ENCODE data around the gene SYNDIG1.
"Not testable (repeated sequence)": the region's sequence is repeated elsewhere in the genome, so short reads cannot be mapped to it uniquely, and the experiment has no call there.

The SYNDIG1 gene

DNA sequence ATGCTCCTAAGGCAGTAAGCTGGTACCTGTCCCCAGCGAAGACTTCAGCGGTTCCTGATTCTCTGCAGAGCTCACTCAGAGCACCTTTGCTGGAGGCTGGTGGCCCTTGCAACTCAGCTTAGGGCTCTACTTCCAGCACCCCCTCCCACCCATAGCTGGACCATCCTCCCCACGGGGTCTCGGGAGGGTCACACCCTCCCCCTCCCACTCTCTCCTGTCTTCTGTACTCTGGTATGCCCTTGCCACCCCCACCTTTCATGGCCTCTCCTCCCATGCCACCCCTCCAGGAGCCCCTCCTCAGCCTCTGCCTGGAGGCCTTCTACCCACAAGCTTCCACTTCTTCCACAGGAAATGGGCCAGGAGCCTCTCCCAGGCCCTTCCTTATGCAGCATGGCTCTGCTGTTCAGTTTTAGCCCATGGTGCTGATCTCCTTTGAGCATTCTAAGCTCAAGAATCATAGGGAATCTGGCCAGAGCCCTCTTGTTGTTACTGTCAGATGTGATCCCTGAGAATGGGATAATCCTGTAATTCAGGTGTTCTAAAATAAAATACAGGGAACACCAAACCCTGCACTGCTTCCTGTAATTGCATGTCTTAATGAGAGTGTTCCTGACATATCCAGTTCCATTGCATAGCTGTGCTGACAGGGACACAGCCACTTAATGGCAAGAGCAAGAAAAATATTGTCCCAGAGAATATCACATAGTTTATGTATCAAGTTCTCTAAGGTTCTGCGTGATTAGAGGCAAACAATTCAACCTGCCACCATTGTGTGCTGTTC lies 142.1 kb downstream of the SYNDIG1 start:
- DNase-seq (ENCODE audit: low spot score): no peak

DNA sequence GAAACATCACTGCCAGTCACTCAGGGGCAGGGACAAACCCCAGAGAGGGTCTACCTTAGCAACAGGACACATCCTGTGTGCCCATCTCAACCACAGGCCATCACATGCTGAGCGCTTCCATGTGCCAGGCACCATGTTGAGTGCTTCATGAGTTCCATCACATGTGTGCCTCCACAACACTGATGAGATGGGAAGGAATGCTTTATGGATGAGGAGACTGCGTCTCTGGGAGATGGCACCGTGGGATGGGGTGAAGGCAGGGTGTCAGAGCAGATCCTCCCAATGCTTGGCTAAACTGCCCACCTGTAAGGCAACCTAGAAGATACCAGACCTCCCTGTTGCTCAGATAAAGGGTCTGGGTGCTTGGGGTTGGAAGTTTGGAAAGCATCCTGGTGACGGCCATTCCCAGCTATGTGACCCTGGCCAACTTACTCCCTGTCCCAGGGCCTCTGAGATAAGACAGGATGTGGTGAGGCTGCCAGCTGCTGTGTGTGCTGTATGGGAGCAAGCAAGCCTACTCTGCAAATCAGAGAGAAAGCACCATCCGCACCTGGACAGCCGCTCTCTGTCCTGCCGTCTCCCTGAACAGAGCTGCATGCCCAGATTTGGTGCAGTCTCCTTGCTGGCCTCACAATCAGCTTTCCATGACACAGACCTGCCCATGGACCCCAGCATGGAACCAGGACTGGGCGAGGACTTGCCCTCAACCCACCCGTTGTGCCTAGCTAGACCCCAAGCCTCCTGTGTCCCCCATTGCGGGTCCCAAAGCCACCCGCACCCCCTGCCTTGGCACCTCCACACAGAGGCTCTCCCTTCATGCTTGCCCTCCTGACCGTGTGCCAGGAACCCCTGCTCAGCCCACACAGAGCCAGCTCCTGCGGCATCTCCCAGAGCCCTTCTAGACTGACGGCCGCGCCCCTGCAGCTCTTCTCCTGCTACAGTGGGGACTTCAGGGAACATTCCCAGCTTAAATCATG lies 143.7 kb downstream of the SYNDIG1 start:
- no peak for DNase-seq (ENCODE audit: low spot score)

DNA sequence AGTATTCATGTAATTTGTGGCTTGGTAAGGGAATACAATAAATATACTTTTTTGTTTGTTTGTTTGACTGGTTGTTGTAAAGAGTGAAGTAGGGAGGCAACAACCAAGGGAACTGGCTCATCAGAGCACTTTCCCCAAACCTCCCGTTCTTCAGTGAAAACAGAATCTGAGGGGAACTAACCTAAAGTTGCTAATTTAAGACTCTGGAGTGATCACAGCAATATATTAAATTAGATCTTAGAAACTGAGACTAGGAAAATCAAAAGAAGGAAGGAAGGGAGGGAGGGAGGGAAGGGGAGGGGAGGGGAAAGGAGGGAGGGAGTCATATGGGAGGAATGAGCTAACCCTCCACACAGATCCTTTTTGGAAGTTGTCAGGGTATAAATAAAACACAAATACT lies 144.9 kb downstream of the SYNDIG1 start:
- no peak for DNase-seq (ENCODE audit: low spot score)

DNA sequence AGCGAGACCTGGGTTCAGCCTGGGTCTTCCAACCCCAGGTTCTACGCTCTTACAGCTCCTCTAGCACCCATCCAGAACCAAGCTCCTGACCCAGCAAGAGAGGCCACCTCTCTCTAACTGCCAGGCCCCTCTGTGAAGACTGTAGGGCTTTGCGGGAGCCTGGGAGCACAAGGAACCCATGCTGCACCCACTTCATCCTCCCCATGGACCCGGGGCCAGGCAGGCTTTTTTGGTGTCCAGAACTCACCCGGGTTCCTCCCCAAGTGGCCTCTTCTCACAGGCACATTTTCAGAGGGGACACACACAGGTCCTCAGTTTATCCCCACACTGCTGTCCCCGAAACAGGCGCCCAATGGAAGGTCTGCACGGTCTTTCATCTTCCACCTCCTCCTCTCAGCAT lies 145.9 kb downstream of the SYNDIG1 start:
- no peak for DNase-seq (ENCODE audit: low spot score)

DNA sequence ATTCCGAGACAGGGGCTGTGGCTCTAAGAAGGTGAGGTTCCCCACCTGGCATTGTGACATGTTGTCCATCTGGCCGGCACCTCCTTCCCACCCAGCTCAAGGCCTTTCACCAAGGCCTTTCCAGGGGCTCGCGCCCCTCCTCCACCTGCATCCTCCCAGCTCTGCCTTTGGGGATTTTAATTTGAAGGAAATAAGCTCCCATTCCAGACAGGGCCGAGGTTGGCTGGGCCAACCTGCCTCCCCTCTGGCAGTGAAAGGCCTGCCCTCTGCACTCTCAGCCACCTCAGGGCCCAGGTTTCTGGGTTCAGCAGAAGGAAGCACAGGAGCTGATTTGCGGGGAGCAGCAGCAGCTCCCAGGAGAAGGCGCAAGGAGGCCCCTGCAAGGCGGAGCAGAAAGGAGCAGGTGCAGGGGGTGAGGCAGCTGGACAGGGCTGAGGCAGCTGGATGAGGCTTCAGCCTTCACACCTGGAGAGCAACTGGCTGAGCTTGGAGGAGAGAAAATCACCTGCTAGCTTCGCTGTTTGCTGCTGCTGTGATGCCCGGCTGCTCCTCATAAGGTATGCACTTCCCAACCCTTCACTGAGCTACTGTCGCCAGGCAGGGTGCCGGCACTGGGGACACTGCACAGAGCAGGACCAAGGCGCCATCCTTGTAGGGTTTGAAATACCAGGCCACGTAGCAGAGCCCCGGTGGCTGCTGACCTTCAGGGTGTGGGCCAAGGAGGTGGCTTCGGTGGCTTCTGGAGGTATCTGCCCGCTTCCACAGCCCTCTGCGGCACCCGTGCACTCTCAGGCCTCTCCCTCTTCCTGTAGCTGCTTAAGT lies 147.0 kb downstream of the SYNDIG1 start:
- DNase-seq (ENCODE audit: low spot score): no peak

DNA sequence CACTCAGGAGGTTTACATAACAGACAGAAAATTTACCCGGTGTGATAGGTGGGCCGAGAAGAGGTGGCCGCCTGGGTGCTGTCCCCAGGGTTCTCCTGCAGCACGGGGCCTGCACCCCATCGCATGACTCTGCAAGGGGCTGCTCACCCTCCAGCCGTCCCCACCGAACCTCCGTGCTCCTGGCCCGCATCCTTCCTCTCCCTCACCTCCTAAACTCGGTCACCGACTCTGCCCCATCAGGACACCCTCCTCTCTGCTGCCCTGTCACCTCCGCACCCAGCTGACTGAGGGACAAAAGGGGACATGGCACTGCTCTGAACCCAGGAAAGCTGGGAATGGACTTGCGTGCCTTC lies 147.6 kb downstream of the SYNDIG1 start:
- DNase-seq (ENCODE audit: low spot score): no peak

DNA sequence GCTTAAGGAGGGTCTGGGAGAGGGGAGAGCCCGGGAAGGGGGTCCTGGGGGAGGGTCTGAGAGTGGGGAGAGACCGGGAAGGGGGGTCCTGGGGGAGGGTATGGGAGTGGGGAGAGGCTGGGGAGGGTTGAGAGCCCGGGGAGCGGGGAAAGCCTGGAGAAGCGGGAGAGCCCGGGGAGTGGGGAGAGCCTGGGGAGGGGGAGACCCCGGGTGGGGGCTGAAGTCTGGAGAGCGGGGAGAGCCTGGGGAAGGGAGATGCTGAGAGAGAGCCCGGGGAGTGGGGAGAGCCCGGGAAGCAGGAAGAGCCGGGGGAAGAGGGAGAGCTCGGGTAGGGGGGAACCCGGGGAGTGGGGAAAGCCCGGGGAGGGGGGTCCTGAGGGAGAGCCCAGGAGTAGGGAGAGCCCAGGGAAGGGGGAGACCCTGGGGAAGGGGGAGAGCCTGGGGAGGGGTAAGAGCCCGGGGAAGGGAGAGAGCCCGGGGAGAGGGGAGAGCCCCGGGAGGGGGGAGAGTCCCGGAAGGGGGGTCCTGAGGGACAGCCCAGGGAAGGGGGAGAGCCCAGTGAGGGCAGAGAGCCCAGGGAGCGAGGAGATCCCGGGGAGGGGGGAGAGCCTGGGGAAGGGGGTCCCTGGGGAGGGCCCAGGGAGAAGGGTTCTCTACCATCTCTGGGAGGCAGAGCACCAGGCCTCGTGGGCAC lies 148.5 kb downstream of the SYNDIG1 start:
- no peak for DNase-seq (ENCODE audit: low spot score)

DNA sequence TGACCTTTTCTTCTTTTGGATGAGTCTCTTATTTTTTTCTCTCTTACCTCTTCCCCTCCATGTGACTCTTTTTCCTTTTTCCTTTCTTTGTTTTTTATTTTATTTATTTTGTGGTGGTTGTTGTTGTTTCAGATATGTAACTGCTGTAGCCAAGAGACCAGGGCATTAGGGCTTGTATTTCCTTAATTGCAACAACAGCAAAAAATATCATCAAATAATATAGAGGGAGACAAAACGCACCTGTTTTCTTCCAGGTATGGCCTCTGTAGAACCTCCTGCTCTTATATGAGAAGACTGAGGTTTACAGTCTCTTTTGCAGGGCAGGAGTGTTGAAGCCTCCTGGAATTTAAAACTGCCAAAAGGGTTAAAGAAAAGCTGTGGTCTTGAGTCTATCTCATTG lies 149.3 kb downstream of the SYNDIG1 start:
- no peak for DNase-seq (ENCODE audit: low spot score)

DNA sequence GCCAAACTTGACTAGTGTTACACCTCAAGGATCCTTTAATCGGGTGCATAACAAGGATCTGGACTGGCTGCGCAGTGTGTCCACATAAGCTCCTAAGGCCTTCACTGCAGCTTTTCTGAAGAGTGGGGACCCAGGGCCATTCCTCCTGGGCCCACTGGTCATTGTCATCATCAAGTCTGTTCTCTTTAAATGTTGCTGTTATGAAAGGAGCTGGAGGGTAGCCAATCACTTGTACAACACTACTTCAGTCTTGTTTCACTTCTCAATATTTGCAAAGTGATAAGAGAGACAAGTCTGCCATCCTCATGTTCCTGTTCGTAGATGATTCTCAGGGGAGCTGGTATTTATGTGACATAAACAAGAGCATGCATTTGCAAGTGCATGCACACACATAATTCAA lies 149.8 kb downstream of the SYNDIG1 start:
- no peak for DNase-seq (ENCODE audit: low spot score)

DNA sequence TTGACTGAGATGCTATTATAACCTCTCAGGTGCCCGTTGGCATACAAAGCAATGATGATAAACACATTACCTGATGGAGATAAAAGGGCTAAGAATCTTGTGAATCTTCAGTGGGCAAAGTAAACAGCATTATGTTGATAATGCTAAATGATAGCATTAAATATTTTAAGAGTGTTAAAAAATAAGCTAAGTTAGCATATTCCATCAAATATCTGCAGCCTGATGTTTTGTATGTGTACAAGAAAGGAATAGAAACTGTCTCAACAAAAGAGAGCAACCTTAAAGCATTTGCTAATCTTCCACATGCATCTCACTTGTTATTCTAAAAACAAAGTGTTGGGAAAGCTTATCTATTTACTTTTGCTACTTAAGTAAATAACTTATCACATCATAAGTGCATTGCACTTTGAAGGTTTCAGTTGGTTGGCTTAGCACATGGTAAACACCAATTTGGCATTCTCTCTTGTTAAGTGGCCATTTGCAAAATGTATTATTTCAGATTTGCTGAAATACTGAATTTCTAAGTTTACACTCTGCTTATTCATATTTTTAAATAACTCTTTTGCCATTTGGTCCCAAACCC lies 151.6 kb downstream of the SYNDIG1 start:
- no peak for DNase-seq (ENCODE audit: low spot score)

DNA sequence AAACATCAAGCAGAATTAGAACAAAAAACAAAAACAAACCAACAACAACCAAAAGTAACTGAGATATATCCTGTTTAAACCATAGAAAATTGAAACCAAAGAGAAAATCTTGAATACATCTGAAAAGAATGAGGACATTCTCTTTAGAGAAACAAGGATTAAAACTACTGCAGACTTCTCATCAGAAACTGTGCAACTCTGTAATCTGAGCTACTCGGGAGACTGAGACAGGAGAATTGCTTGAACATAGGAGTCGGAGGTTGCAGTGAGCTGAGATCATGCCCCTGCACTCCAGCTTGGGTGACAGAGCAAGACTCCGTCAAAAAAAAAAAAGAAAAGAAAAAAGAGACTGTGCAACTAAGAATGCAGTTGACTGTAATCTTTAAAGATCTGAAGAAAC lies 153.4 kb downstream of the SYNDIG1 start:
- no peak for DNase-seq (ENCODE audit: low spot score)

DNA sequence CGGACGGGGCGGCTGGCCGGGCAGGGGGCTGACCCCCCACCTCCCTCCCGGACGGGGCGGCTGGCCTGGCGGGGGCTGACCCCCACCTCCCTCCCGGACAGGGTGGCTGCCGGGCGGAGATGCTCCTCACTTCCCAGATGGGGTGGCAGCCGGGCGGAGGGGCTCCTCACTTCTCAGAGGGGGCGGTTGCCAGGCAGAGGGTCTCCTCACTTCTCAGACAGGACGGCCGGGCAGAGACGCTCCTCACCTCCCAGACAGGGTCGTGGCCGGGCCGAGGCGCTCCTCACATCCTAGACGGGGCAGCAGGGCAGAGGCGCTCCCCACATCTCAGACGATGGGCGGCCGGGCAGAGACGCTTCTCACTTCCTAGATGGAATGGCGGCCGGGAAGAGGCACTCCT lies 156.7 kb downstream of the SYNDIG1 start:
- DNase-seq (ENCODE audit: low spot score): not testable (repeated sequence)

DNA sequence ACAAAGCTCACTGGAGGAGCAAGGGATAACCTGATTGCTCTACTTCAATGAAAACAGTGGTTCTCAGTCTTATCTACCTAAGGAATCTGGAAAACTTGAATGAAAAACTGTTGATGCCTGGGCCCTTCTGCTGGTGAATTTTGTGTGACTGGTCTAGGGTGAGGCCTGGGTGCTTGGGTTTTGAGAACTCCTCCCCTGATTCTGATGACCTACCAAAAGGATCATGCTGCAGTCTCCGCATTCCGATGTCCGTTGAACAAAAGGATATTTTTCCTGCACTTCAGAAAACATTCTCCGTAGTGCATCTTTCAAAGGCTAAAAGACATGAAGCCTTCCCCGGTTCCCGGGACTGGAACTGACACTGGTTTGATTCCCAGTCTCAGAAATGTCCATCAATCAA lies 157.9 kb downstream of the SYNDIG1 start:
- no peak for DNase-seq (ENCODE audit: low spot score)

DNA sequence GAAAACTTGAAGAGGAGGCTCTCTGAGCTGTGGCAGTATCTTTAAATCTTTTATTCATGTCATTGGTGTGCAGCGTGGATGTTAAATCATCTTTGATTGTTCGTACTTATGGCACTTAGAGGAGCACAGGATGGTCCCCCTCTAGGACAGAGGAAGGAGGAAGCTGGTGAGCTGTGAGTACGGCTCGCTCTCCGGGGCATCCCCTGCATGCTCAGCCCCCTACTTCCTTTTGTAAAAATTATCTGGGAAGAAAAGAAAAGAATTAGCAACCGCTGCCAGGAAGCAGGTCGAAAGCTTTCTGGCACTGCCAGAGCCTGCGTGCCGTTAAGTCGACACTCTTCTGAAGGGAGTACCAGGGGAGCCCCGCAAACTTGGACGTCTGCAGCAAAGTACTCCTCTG lies 158.5 kb downstream of the SYNDIG1 start:
- DNase-seq (ENCODE audit: low spot score): no peak

DNA sequence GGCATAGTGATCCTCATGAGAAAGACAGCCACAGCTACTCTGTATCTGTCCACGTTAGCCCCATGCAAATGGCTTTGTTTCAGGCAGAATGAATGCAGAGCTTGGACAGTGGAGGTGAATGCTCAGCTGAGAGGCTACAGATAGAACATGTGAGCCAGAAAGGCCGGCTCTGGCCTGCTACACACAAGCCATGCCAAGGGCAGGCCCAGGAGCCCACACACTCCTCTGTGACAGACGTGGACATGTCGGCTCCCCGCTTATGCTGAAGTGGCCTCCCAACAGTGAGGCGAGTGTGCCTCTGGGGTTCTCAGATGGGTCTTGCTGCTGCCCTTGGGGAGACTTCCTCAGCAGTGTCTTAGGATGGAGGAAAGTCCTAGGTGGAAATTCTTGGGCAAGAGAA lies 159.6 kb downstream of the SYNDIG1 start:
- no peak for DNase-seq (ENCODE audit: low spot score)

DNA sequence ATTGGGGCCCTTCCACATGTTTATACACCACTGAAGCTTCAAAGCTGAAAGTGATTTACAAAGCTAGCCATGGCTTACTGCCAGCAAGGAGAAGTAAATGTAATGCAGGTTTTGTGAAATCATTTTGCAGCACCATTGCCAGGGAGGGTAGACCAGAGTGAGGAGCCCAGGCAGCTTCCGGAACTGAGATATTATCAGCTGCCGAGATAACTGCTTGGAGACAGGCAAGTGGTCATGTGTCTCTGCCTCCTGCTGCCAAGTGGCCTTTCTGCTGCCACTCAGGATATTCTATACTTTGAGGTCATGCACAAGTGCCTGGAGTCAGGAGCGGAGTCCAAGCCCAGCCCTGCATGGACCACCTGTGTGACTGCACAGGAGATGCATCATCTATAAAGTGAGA lies 160.2 kb downstream of the SYNDIG1 start:
- DNase-seq (ENCODE audit: low spot score): no peak

DNA sequence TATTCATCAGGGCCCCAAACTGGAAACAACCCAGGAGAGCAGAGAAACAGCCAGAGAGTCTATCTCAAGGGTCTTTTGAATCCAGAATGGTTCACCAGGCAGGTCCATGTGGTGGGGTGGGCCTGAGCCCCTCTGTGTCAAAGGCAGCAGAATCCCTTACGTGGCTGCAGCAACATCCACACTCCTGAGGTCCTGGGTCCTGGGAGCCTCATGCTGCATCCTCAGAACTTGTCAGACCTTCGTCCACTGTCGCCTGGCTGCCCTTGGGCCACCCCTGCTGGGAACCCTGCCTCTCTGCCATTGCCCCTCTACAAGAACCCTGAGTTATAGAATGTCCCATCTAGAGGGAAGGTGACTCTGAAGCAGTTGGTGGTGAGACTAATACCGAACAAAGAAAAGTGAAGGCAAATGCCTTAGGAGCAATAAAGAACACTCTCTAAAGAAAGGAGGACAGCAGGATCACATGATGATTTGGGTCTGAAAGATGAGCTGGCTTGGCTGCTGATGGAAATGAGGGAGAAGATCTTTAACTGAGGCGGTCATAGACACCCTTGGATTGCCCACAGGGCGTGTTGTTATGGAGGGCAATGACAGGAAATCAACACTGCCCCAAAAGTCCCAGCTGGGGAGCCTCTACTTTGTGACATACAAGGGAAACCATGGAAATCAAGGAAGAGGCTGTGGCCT lies 161.2 kb downstream of the SYNDIG1 start:
- no peak for DNase-seq (ENCODE audit: low spot score)

DNA sequence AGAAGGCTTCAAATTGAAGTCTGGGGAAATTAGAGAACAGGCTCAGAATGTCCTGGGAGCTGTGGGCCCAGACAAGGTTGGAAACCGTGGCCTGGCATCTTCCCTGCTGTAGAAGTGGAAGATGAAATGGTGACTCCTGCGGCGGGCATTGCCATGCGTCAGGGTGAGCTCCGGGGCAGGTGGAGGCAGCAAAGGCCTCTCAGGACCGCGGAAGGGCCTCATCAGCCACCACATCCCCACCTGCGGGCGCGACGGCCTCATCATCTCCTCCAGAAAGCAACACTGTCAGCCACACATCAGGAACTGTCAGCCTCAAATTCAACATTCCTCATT lies 161.7 kb downstream of the SYNDIG1 start:
- no peak for DNase-seq (ENCODE audit: low spot score)

DNA sequence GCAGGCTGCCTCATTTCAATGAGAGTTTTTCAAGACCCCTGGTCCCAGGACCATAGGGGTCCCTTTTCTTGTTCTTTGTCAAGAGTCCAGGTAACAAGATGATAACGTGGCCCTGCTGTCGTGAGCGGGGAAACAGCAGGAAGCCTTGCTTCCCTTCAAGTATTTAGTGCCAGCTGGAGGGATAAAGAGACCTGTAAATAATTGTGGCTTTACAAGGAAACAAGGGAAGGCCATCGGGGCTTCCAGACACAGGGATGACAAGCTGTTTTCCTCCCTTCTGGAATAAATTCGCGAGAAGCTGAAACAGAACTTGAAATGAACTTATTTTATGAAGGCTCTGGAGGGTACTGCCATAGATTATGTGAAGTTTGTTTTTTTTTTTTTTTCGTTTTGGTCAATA lies 163.2 kb downstream of the SYNDIG1 start:
- DNase-seq (ENCODE audit: low spot score): no peak

DNA sequence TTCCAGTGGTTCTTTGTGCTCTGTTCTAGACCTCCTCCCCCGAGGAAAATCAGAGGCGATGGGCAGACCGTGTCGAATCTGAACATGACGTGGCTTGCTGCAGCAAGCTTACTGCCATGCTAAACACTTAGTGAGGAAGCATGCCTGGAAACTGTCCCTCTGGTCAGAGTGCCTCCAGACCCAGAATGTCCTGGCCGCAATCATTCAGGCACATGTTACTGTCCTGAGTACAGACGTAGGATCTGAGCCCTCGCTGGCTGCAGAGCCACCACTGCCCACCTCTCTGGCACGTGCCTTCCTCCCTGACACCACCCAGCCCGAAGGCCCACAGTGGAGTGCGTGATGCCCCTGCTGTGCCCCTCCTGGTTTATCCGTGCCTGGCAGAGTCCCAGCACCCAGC lies 163.6 kb downstream of the SYNDIG1 start:
- DNase-seq (ENCODE audit: low spot score): no peak

DNA sequence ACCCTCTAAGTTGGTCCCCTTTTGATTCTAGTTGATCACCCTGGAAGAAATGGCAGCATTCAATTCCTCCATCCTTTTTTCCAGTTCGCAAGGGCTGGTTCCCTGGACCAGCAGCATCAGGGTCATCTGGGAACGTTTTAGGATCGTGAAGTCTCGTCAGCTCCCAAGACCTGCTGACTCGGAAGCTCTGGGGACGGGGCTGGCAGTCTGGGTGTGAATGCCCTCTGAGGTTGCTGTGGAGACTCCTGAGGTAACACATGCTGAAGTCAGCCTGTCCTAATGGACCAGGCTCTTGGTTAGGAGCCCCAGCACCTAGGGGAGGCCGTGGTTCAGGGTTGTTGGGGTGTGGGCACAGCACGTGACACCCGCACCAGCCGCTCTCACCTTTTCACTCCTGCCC lies 164.1 kb downstream of the SYNDIG1 start:
- no peak for DNase-seq (ENCODE audit: low spot score)

All from GM03348 (cell line).